ENCODE data around the gene PEPD. TPM values are rescaled to one million over a fixed set of nuclear protein-coding genes. Genes with fewer than 3 reads are reported as not detected.

Gene PEPD
- polyA plus RNA-seq, 1 donor from 2014 or later, result 43.9 TPM

DNA sequence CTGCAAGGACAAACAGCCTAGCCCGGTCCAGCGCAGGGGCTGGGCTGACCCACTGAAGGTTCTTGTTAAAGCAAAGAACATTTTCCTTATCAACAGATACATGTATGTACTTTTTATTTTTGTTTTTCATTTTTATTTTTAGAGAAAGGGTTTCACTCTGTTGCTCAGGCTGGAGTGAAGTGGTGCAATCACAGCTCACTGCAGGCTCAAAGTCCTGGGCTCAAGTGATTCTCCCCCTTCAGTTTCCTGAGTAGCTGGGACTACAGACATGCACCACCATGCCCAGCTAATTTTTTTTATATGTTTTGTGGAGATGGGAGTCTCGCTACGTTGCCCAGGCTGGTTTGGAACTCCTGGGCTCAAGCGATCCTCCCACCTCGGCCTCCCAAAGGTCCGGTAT is 100.2 kb downstream of the PEPD start:
- no peaks in the 10 kb centered on the region for H3K79me2 ChIP-seq (replicated peaks; ENCODE audit: insufficient read depth, low read length)
- H2AFZ ChIP-seq (ENCODE audit: low read depth, low read length), result no peak overlapping the region
- no peaks in the 10 kb centered on the region for H3K36me3 ChIP-seq (ENCODE audit: insufficient read depth, low read length)
- TF ChIP-seq, protein P1, sequence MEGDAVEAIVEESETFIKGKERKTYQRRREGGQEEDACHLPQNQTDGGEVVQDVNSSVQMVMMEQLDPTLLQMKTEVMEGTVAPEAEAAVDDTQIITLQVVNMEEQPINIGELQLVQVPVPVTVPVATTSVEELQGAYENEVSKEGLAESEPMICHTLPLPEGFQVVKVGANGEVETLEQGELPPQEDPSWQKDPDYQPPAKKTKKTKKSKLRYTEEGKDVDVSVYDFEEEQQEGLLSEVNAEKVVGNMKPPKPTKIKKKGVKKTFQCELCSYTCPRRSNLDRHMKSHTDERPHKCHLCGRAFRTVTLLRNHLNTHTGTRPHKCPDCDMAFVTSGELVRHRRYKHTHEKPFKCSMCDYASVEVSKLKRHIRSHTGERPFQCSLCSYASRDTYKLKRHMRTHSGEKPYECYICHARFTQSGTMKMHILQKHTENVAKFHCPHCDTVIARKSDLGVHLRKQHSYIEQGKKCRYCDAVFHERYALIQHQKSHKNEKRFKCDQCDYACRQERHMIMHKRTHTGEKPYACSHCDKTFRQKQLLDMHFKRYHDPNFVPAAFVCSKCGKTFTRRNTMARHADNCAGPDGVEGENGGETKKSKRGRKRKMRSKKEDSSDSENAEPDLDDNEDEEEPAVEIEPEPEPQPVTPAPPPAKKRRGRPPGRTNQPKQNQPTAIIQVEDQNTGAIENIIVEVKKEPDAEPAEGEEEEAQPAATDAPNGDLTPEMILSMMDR (IDR thresholded peaks at IDR 0.05; ENCODE audit: poor library complexity, severe bottlenecking), result no peak
- TF ChIP-seq MXI1 (conservative IDR thresholded peaks at IDR 0.05; ENCODE audit: poor library complexity, severe bottlenecking) (no peak), TAF1 (IDR thresholded peaks at IDR 0.05; ENCODE audit: low read depth) (no peak), EP300 (conservative IDR thresholded peaks at IDR 0.05; ENCODE audit: poor library complexity, severe bottlenecking) (no peak)
- no peaks in the 10 kb centered on the region for H3K9me3 ChIP-seq (ENCODE audit: low read length)
- no peaks in the 10 kb centered on the region for H3K9me2 ChIP-seq (ENCODE audit: insufficient read depth, low read length)
- no peak overlapping the region for H3K4me3 ChIP-seq (ENCODE audit: low read length)
- no peaks in the 10 kb centered on the region for H3F3A ChIP-seq (ENCODE audit: insufficient read depth, low read length, poor library complexity, severe bottlenecking)
- H3K9ac ChIP-seq (ENCODE audit: low read length), result no peak overlapping the region
- H3K27me3 ChIP-seq (ENCODE audit: insufficient read depth, low read depth, low read length), result no peaks in the 10 kb centered on the region
- no peak overlapping the region for H3K27ac ChIP-seq (ENCODE audit: low read length)
- no peaks in the 10 kb centered on the region for H4K20me1 ChIP-seq (ENCODE audit: insufficient read depth)
- H3K4me2 ChIP-seq (ENCODE audit: low read length), result no peak overlapping the region

DNA sequence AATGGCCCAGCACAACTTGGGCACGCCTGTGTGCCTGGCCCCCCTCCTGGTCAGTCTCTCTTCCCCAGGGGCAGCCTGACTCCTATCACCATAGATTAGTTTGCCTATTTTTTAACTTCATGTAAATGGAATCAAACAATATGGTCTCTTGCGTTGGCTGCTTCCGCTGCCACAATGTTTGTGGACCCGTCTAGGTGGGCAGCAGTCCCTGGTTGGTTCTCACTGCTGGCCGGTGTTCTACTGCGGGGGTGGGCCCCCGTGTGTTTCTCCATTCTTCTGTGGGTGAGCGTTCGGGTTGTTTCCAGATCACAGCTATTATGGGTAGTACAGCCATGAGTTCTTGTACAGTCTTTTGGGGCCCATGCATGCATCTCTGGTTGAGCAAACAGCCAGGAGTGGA is 100.8 kb downstream of the PEPD start:
- Histone ChIP-seq H3K4me3 (ENCODE audit: low read length) (no peak overlapping the region), H3K9me3 (ENCODE audit: low read length) (no peaks in the 10 kb centered on the region), H3K27me3 (ENCODE audit: insufficient read depth, low read depth, low read length) (no peaks in the 10 kb centered on the region), H3F3A (ENCODE audit: insufficient read depth, low read length, poor library complexity, severe bottlenecking) (no peaks in the 10 kb centered on the region), H2AFZ (ENCODE audit: low read depth, low read length) (no peak overlapping the region), H3K36me3 (ENCODE audit: insufficient read depth, low read length) (no peaks in the 10 kb centered on the region), H3K79me2 (replicated peaks; ENCODE audit: insufficient read depth, low read length) (no peaks in the 10 kb centered on the region), H3K9me2 (ENCODE audit: insufficient read depth, low read length) (no peaks in the 10 kb centered on the region), H3K4me2 (ENCODE audit: low read length) (no peak overlapping the region), H3K9ac (ENCODE audit: low read length) (no peak overlapping the region), H3K27ac (ENCODE audit: low read length) (no peak overlapping the region), H4K20me1 (ENCODE audit: insufficient read depth) (no peaks in the 10 kb centered on the region)
- TF ChIP-seq TAF1 (IDR thresholded peaks at IDR 0.05; ENCODE audit: low read depth), result no peak
- TF ChIP-seq POLR2AphosphoS5 (IDR thresholded peaks at IDR 0.05), result no peak
- TF ChIP-seq REST (IDR thresholded peaks at IDR 0.05; ENCODE audit: borderline replicate concordance), result no peak
- no peak for TF ChIP-seq SMC3 (conservative IDR thresholded peaks at IDR 0.05; ENCODE audit: poor library complexity)
- TF ChIP-seq, protein P1 (IDR thresholded peaks at IDR 0.05; ENCODE audit: poor library complexity, severe bottlenecking), result no peak
- no peak for TF ChIP-seq RAD21 (conservative IDR thresholded peaks at IDR 0.05)
- no peak for TF ChIP-seq EP300 (conservative IDR thresholded peaks at IDR 0.05; ENCODE audit: poor library complexity, severe bottlenecking)
